GM19438 (cell line): ENCODE data around the gene HS1BP3.

Source experiments
- ATAC-seq: cut with Tn5 transposase; IDR thresholded peaks from one replicate; pipeline ENCODE4 v1.9.1; 2021; ENCODE audit warnings: low read depth; ENCODE audit not compliant: unreplicated experiment

The HS1BP3 gene

DNA sequence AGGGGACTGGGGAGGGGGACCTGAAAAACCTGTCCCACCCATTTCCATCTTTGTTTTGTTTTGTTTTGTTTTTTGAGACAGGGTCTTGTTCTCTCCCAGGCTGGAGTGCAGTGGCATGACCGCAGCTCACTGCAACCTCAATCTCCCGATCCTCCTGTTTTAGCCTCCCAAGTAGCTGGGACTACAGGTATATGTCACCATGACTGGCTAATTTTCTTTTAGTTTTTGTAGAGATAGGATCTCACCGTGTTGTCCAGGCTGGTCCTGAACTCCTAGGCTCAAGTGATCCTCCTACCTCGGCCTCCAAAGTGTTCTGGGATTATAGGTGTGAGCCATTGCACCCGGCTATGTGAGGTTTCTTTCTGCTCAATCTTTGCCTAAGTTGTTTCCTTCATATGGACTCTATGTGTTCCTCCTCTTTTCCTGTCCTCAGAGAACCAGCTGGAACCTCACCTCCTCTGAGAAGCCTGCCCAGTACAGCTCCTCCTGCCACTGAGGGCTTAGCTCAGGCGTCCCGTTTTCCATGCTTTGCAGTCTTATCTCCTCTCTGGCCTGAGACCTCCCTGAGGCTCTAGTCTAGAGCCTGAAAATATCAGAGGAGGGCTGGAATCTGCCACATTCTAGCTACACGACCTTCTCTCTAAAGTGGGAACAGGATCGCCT is 74.8 kb downstream of the HS1BP3 start:
- ATAC-seq: peak; percentile 0

DNA sequence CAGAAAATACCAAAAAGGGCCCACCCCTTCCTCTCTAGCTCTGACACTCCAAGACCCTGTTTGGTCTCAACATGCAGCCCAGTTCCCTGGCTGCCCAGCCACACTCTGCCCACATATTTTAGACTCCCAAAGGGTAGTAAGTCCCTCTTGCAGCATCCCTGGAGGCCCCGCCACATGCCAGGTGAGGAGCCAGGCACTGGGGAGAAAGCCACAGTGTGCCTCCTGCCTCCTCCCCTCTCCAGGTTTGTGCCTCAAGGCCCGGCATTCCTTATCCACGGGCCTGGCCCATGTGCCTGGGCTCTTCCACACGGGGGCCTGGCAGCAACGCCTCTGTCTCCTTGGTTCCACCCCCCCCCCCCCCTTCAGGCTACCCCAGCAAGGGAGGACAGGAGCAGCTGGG is 75.5 kb downstream of the HS1BP3 start:
- ATAC-seq: no peak

DNA sequence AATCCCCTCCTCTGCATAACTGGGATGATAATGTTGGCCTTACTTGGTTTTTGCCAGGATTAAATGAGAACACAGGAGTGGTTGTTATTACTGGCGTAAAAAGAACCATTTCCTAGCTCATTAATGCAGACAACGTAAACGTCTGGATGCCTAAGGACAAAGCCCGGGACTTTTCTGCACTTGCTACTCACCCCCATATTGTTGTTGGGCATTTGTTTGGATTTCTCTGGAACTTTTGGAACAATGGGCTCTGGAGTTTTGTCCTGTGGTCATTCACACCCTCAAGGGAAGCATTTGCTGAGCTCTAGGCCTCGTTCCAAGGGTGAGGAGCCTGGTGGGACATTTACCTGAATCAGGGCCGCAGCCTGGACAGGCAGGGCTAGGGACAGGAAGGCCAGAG is 76.0 kb downstream of the HS1BP3 start:
- ATAC-seq: no peak

DNA sequence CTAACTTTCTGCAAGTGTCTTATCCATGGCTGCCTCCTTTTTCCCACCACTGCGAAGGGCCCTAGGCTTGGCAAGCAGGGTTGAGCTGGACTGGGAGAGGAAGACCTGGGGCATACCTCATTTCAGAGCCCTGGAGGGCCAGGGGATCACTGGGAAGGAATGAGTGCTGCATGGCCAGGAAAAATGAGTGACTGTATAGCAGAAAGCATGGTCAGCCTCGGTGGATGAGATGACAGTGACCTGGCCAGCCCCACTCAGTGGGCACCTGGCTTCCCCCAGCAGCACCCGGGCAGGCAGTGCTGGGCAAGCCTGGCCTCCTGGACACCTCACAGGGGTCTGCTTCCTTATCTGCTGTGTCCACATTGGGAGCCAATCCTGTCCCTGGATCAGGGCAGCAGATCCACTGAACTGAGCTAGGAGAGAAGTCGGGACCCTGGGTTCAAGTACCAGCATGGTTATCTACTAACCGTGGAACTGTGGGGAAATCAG is 76.4 kb downstream of the HS1BP3 start:
- no peak for ATAC-seq

DNA sequence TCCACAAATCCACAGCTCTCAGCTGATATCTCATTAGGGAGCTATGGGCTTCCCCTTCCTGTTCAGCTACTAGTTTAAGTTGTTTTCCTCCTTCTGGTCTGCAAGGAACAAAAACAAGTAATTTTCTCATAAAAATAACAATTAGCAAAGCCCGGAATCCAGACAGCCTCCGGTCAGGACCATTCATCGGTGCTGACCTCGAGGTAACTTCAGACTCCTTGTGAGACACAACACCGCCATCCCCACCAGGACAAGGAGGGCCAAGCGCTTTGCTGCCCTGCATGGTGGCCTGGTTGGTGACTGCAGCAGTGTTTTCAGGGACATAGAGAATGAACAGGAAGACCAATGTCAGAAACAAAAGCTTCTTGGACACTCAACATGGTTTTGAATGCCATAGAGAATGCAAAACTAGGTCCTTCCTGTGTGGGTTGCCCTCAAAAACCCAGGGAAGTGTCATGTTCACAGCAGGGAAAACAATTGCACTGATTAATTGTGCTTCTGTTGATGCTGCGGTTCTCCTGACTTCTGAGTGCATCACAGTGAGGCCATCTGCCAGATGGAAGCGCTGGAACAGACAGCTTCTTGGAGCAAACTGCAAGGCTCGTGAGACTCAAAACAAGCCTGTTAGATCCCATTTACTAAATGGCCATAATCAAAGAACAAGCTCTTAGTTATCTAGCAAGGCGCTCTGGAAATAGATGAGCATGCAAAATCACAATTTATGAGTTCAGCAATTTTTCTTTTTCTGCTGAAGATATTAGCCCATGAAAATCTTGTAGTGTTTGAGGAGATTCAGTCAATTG is 77.1 kb downstream of the HS1BP3 start:
- no peak for ATAC-seq

DNA sequence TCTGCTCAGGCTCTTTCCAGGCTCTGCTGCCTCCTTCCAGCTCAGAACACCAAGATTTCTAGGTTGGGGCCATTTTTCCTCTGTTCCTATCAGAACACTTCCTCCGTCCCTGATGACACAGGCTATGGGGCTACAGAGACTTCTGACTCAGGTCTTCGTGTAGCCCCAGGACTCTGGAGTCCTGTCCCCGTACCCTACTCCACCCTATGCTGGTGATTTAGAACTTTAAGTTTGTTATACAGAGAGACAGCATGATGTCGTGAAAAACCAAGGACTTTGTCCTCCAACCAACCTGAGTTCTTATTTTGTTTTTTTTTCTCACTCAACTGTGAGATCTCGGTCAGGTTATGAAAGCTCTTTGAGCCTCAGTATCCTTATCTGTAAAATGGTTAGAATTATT is 78.7 kb downstream of the HS1BP3 start:
- ATAC-seq: no peak

DNA sequence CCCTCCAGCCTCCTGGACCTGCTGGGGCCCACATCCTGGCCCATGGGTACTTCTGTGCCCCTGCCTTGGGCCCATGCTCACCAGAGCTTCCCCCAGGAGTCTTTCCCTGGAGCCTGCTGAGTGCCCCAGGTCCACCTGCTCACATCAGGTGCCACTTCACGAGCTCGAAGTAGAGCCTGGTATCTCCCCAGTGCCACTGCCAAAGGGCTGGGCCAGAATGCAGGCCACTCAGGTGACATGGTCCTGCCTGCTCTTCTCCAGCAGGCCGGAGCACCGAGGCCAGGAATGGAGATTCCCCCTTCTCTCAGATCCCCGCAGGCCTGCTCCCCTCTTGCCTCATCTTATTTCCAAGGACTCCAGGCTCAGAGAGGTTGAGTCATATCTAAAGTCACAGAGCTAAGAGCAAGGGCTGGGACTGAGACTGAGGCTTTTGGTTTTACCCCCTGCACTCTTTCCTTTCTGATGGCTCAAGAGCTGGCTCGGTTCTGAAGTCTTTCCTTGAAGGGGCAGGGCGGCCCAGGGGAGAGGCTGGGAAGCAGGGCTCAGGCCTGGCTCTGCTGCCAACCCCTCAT is 79.2 kb downstream of the HS1BP3 start:
- ATAC-seq: no peak

DNA sequence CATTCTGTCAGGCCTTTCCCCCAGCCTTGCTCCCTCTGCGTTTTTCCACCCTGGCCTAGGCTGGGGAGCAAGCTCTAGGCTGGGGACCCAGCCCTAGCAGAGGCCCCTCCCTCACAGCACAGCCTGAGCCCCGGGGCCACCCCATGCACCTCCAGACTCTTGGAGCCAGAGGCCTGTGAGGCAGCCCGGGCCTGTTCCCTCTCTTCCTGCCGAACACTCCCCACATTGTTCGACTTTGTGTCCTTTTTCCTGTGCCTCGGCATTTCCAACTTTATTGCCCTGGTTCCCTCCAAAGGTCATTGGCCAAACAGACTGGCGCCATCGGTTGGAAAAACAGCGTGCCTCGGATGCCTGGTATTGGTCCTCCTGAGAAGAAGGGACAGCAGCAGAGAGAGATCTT is 79.7 kb downstream of the HS1BP3 start:
- ATAC-seq: no peak

DNA sequence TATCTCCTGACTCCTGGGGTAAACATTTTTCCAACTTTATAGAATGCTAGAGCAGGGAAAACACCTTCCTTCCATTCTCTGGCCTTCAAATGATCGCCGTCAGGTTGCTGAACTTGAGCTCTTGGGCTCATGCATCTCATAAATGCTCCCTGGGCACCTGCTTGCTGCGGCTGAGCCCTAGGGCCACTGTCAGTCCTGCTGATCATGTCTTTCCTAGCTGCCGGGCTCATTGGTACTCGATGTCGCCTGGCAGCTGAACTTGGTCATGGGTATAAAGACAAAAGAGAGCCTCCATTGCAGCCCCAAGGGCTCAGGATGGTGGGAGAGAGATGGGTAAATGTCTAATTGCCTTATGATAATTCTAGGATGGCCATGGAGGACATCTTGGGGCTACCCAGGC is 80.6 kb downstream of the HS1BP3 start:
- no peak for ATAC-seq

DNA sequence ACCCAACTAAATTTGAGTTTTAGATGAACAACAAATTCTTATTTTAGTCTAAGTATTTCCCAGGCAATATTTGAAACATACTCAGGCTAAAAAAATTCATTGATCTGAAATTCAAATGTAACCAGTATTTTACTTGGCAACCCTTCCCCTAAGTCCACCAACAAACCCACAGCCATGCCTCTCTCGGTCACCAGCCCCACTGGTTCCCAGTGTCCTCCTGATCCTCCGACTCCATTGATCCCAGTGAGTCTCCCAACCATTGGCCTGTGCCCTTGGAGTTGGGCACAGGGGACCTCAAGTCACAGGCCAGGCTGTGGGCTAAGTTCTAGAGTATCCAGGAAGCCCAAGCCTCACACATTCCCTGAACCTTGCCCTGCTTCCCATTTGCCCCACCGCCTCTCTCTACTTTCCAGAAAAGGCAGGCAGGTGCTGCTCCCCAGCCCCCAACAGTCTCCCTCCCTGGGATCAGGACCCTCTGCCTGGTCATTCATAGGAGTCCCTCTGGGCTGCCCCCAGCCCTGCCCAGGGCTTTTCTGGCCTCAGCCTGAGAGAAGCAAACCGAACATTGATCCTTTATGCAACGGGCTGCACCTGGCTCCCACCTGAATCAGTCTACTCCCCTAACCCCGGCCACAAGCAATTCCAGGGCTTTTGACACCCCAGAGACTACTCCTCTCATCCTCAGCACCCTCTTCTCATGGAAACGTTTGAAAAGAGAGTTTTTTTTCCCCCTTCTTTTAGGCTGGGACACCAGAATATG is 81.3 kb downstream of the HS1BP3 start:
- no peak for ATAC-seq

DNA sequence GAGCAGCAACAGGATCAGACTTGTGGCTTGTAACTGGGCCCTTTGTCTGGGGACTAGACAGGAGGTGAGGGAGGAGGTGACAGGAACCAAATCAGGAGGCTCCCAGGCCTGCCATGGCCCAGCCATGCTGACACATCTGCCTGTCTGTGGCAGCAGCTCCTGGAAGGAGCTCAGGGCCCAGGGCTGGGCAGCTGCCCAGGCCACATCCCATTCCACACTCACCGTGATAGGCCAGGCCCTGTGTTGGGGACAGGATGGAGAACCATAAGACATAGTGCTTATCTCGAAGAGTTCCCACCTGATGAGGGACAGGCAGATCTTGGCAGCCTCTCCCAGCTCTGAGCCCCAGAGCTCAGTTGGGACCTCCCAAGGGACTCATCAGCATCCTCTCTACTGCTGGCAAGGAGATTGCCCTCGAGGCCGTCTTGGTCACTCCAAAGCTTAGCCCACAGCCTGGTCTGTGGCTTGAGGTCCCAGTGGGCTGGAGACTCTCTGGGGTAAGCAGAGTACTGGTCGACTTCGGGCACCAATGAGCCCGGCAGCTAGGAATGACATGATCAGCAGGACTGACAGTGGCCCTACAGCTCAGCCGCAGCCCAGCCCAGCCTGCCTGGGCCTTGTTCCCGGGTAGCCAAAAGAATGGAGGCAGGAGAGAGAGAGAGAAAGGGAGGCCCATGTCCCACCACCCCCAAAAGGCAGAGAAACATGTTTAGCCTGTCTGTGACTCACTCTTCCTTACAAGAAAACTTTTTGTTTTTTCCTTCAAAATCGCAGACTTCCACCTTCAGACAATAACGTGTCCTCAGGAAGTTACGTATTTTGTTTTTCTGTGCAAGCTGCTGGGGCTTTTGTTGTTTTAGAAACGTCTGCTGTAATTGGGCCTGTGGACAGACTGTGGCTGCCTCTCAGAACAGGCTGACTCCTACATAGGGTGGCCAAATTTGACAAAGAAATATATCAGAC is 82.1 kb downstream of the HS1BP3 start:
- ATAC-seq: no peak

DNA sequence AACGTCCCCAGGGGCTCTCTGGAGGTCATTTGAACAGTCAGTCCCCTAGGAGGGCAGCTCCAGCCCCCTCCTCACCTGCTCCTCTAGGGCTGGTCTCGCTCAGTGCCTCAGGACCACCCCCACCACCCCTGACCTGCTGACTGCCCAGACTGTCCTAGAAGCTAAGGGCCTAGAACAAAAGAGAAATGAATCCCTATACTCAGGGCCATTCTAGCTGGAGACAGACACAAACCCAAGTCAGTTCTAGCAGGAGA is 83.0 kb downstream of the HS1BP3 start:
- no peak for ATAC-seq
